Measurements from ENCODE around the gene ALDOA.

GRCh38 chr16:30066761-30067583, 1.4 kb downstream of the ALDOA start:
- TF ChIP-seq CTCF (IDR thresholded peaks at IDR 0.05) (no peak), POLR2A (IDR thresholded peaks at IDR 0.05) (no peak)

Measured in uterus (tissue), 2 donors.